Right atrium auricular region (tissue), 2 donors: ENCODE data around the gene FGL2. TPM values are rescaled to one million over a fixed set of nuclear protein-coding genes. Genes with fewer than 3 reads are reported as not detected.
"Not testable (repeated sequence)": the region's sequence is repeated elsewhere in the genome, so short reads cannot be mapped to it uniquely, and the experiment has no call there.

Experiments
- DNase-seq: peaks from one replicate; pipeline ENCODE4 v3.0.0-alpha.2; 2019; ENCODE audit warnings: low spot score
- H3K27ac ChIP-seq, 2 donors: fragments of 200-600 bp; sonication (generic); 1 replicate in 1 of 2; 2 replicates in 1 of 2; pipeline ENCODE4 v1.5.1; 2016 to 2019
- H3K27me3 ChIP-seq, 2 donors: fragments of 200-600 bp; sonication (generic); one replicate each; pipeline versions ENCODE4 v1.5.1 to v1.6.0; 2017 to 2019
- H3K36me3 ChIP-seq: fragments of 200-600 bp; sonication (generic); one replicate; pipeline ENCODE4 v1.5.1; 2016
- H3K4me1 ChIP-seq, 2 donors: fragments of 200-600 bp; sonication (generic); one replicate each; pipeline versions ENCODE4 v1.5.1 to v1.6.0; 2017 to 2019
- H3K4me3 ChIP-seq, 2 donors: fragments of 200-600 bp; sonication (generic); 1 replicate in 1 of 2; 2 replicates in 1 of 2; pipeline ENCODE4 v1.5.1; 2017 to 2019; ENCODE audit warnings: mild to moderate bottlenecking in 1 of 2, moderate library complexity in 1 of 2
- H3K9me3 ChIP-seq, 2 donors: fragments of 200-600 bp; sonication (generic); one replicate each; pipeline ENCODE4 v1.5.1; 2019
- CTCF ChIP-seq, 2 donors: fragments of 200-600 bp; sonication (generic); IDR thresholded peaks; one replicate each; pipeline ENCODE4 v1.5.1; 2019; ENCODE audit warnings: antibody characterized with exemption in 2 of 2
- total RNA-seq, 2 donors: library from RNA; depleted of rRNA; stranded (reverse); fragments of >200 nt; gene quantifications; one replicate each; pipeline ENCODE4 v1.1.0, GENCODE V29; 2016

The FGL2 gene
- total RNA-seq, 2 donors from 2014 or later, result 13.3 to 18.0 TPM

GRCh38 chr7:77235276-77235675, 35.7 kb upstream of the FGL2 start:
- Histone ChIP-seq H3K36me3 (no peaks in the 10 kb centered on the region), H3K4me3 (no peak overlapping the region), H3K4me1 (peaks cover 0 to 27% of the 10 kb centered on the region in 2 donors), H3K27ac (no peak overlapping the region), H3K27me3 (no peaks in the 10 kb centered on the region), H3K9me3 (peaks cover 0 to 7% of the 10 kb centered on the region in 2 donors)
- no peak for DNase-seq
- no peak for TF ChIP-seq CTCF (IDR thresholded peaks at IDR 0.05)

- no peak for DNase-seq
- no peaks in the 10 kb centered on the region for H3K27me3 ChIP-seq
- peaks cover 0 to 12% of the 10 kb centered on the region in 2 donors for H3K9me3 ChIP-seq
- peaks cover 0 to 4% of the 10 kb centered on the region in 2 donors for H3K4me1 ChIP-seq
- no peak overlapping the region for H3K27ac ChIP-seq
- no peaks in the 10 kb centered on the region for H3K36me3 ChIP-seq
- no peak for TF ChIP-seq CTCF (IDR thresholded peaks at IDR 0.05)
- H3K4me3 ChIP-seq, result no peak overlapping the region
Measured at GRCh38 chr7:77232467-77232866, 32.8 kb upstream of the FGL2 start.

- peaks cover 0 to 12% of the 10 kb centered on the region in 2 donors for H3K9me3 ChIP-seq
- H3K36me3 ChIP-seq, H3K4me1 ChIP-seq, DNase-seq, H3K27ac ChIP-seq, H3K27me3 ChIP-seq, H3K4me3 ChIP-seq: not testable (repeated sequence)
Measured at GRCh38 chr7:77228795-77229194, 29.2 kb upstream of the FGL2 start.

GRCh38 chr7:77226357-77226839, 26.8 kb upstream of the FGL2 start:
- Histone ChIP-seq H3K9me3 (peaks cover 0 to 12% of the 10 kb centered on the region in 2 donors), H3K27me3 (no peaks in the 10 kb centered on the region), H3K36me3 (no peaks in the 10 kb centered on the region), H3K4me3 (no peak overlapping the region), H3K27ac (no peak overlapping the region), H3K4me1 (no peaks in the 10 kb centered on the region)
- no peak for DNase-seq
- no peak for TF ChIP-seq CTCF (IDR thresholded peaks at IDR 0.05)

- H3K27ac ChIP-seq, result no peak overlapping the region
- TF ChIP-seq CTCF (IDR thresholded peaks at IDR 0.05), result no peak
- no peaks in the 10 kb centered on the region for H3K4me1 ChIP-seq
- no peak overlapping the region for H3K4me3 ChIP-seq
- no peaks in the 10 kb centered on the region for H3K27me3 ChIP-seq
- no peaks in the 10 kb centered on the region for H3K36me3 ChIP-seq
- no peak for DNase-seq
- peaks cover 0 to 7% of the 10 kb centered on the region in 2 donors for H3K9me3 ChIP-seq
Measured at GRCh38 chr7:77223261-77223660, 23.6 kb upstream of the FGL2 start.

- H3K27me3 ChIP-seq, result no peaks in the 10 kb centered on the region
- peaks cover 0 to 7% of the 10 kb centered on the region in 2 donors for H3K9me3 ChIP-seq
- H3K27ac ChIP-seq, result no peak overlapping the region
- no peak for DNase-seq
- no peak overlapping the region for H3K4me3 ChIP-seq
- H3K36me3 ChIP-seq, result no peaks in the 10 kb centered on the region
- no peak for TF ChIP-seq CTCF (IDR thresholded peaks at IDR 0.05)
- no peaks in the 10 kb centered on the region for H3K4me1 ChIP-seq
Measured at GRCh38 chr7:77222819-77223218, 23.2 kb upstream of the FGL2 start.
